H1 (cell line): Measurements from ENCODE around the gene HDAC2.

ENCODE experiments used
- ATF2 ChIP-seq: IDR thresholded peaks from 2 replicates; pipeline ENCODE4 v1.6.1; 2012; ENCODE audit warnings: low read length, inconsistent platforms
- BRCA1 ChIP-seq: IDR thresholded peaks from 2 replicates; pipeline ENCODE4 v1.6.1; 2012; ENCODE audit warnings: low read depth, low read length, improper control_type of control experiment
- CBX8 ChIP-seq: fragments of 300-800, 300-1000 bp; sonication (generic); IDR thresholded peaks from 2 replicates; pipeline ENCODE4 v1.7.1; 2016; ENCODE audit warnings: low read depth, low read length, borderline replicate concordance
- CTCF ChIP-seq, 3 experiments: IDR thresholded peaks; 1 replicate in 2 of 3; 2 replicates in 1 of 3; pipeline versions ENCODE4 v1.5.1 to v1.6.1; 2011; ENCODE audit warnings: low read length in 3 of 3, mild to moderate bottlenecking in 3 of 3, inconsistent platforms in 2 of 3, low read depth in 1 of 3, moderate library complexity in 1 of 3; ENCODE audit not compliant: insufficient read depth in 1 of 3; ENCODE audit errors: control extremely low read depth in 1 of 3
- POLR2A ChIP-seq, 2 experiments: IDR thresholded peaks; 1 replicate in 1 of 2; 2 replicates in 1 of 2; pipeline ENCODE4 v1.6.1; 2011; ENCODE audit warnings: low read depth in 2 of 2, low read length in 2 of 2, mild to moderate bottlenecking in 2 of 2; ENCODE audit errors: control extremely low read depth in 1 of 2
- SIX5 ChIP-seq: IDR thresholded peaks from 2 replicates; pipeline ENCODE4 v1.6.1; 2011; ENCODE audit warnings: mild to moderate bottlenecking, low read depth, low read length
- TBP ChIP-seq: IDR thresholded peaks from 2 replicates; pipeline ENCODE4 v1.6.1; 2011; ENCODE audit warnings: low read depth, low read length, improper control_type of control experiment

GRCh38 chr6:114009192-114009591 lies 38.2 kb upstream of the HDAC2 start:
- TF ChIP-seq CBX8 (no peak), BRCA1 (no peak), SIX5 (no peak), TBP (no peak), CTCF (IDR thresholded peaks at IDR 0.05; ENCODE audit: control extremely low read depth in 1 of 3, insufficient read depth in 1 of 3, low read depth in 1 of 3, low read length in 3 of 3) (no peak), ATF2 (no peak), POLR2A (IDR thresholded peaks at IDR 0.05; ENCODE audit: control extremely low read depth in 1 of 2, low read depth in 2 of 2, low read length in 2 of 2) (no peak)
